Right lobe of liver (tissue), 6 donors: ENCODE data around the gene DAZAP1. TPM values are rescaled to one million over a fixed set of nuclear protein-coding genes. Genes with fewer than 3 reads are reported as not detected.

Experiments
- ATAC-seq, 4 donors: fragments of 200-7000 bp; cut with Tn5 transposase; one replicate each; pipeline ENCODE4 v1.9.1; 2020; ENCODE audit warnings: mild to moderate bottlenecking in 4 of 4, moderate library complexity in 4 of 4
- DNase-seq, 3 donors: peaks; one replicate each; pipeline ENCODE4 v3.0.0-alpha.2; 2020
- H3K27ac ChIP-seq, 3 donors: fragments of 200-600 bp; one replicate each; pipeline ENCODE4 v1.8.0; 2022
- H3K27me3 ChIP-seq, 2 donors: fragments of 200-600 bp; one replicate each; pipeline ENCODE4 v1.8.0; 2022
- H3K36me3 ChIP-seq, 4 donors: fragments of 200-600 bp; sonication (generic) in 1 of 4; one replicate each; pipeline versions ENCODE4 v1.5.1 to v1.8.0; 2017 to 2022; ENCODE audit warnings: control low read depth in 1 of 4
- H3K4me1 ChIP-seq, 4 donors: fragments of 200-600 bp; sonication (generic) in 1 of 4; one replicate each; pipeline versions ENCODE4 v1.5.1 to v1.8.0; 2017 to 2022; ENCODE audit warnings: control low read depth in 1 of 4
- H3K4me3 ChIP-seq, 3 donors: fragments of 200-600 bp; one replicate each; pipeline ENCODE4 v1.8.0; 2022
- H3K9me3 ChIP-seq, 4 donors: fragments of 200-600 bp; sonication (generic) in 1 of 4; one replicate each; pipeline versions ENCODE4 v1.5.1 to v1.8.0; 2017 to 2022; ENCODE audit warnings: control low read depth in 1 of 4
- POLR2A ChIP-seq: fragments of 450-650 bp; IDR thresholded peaks from one replicate; pipeline ENCODE4 v1.6.1; 2017; ENCODE audit warnings: antibody characterized with exemption, mild to moderate bottlenecking
- WGBS: methylation state at CpG from one replicate; pipeline ENCODE4 v1.1.6; 2018; ENCODE audit warnings: low coverage, low lambda C conversion rate; ENCODE audit not compliant: insufficient coverage; ENCODE audit errors: missing lambda C conversion rate; 5-methylcytosine and 5-hydroxymethylcytosine counted together
- intact Hi-C, 2 donors: fragments of 100-400 bp; cut with DNase I; formaldehyde crosslinking; loops; one replicate each; pipeline versions ENCODE4 v1.11.2 to v1.14.1; 2022
- total RNA-seq, 6 experiments: library from RNA; depleted of rRNA in 2 of 6; stranded (reverse); fragments of >200 nt in 2 of 6; fragmentation: NEBNext Ultra II Directional in 3 of 6; extraction: Animal tissue kit (Norgen Biotek cat#: 25700) in 3 of 6; gene quantifications; one replicate each; pipeline versions ENCODE4 v1.1.0 to v1.2.4, GENCODE V29; 2016 to 2023
- TF ChIP-seq, protein P1 (sequence below), 4 donors: fragments of 200-600 bp in 3 of 4; fragments of 450-650 bp in 1 of 4; IDR thresholded peaks; one replicate each; pipeline versions ENCODE4 v1.5.1 to v1.8.0; 2016 to 2022; ENCODE audit warnings: antibody characterized with exemption in 4 of 4, mild to moderate bottlenecking in 2 of 4
- donor health status: DM: no; HTN: yes; CAD: no.
- donor health status: DM: no; HTN: no; CAD: no.
- donor health status: DM: no; HTN: no; CAD: no.
- donor health status: DM: no; HTN: yes; CAD: no.
- donor health status: DM: no; HTN: yes; CAD: no.

Gene DAZAP1
- total RNA-seq, 6 experiments from 2014 or later = 22.3 to 50.9 (median 42.2) TPM

DNA sequence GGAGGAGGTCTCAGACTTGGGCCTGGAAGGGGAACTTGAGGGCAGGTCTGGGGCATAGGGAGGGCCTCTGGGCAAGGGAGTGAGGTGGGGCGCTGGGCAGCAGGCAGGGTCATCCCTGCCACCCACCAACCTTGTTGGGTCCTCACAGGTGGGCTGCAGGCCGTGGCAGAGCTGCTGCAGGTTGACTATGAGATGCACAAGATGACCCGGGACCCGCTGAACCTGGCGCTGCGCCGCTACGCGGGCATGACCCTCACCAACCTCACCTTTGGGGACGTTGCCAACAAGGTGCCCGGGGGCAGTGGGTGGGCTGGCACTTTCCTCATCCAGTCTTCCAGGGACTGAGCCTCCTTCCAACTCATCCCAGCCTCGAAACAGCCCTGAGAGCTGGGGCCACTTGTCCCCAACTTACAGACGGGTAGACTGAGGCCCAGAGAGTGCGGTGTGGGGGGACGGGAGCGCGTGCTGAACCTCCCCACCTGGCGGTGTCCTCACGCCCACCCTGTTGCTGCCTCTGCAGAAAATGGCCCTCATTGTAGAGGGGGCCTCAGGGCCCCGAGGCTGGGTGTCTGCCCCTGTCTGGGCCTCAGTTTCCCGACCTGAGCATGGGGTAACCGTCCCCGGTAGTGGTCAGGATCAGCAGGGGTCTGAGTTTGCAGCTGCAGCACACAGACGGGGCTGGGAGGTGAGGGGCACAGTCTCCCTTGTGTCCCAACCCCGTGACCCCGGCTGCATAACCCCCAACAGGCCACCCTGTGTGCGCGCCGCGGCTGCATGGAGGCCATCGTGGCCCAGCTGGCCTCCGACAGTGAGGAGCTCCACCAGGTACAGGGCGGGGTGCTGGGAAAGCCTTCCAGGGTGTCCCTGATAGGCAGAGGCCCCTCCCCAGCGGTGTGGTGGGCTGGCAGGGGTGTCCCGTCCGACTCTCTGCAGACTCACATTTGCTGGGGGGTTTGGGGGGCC lies 52.9 kb downstream of the DAZAP1 start:
- no peak for TF ChIP-seq POLR2A
- TF ChIP-seq, protein P1, sequence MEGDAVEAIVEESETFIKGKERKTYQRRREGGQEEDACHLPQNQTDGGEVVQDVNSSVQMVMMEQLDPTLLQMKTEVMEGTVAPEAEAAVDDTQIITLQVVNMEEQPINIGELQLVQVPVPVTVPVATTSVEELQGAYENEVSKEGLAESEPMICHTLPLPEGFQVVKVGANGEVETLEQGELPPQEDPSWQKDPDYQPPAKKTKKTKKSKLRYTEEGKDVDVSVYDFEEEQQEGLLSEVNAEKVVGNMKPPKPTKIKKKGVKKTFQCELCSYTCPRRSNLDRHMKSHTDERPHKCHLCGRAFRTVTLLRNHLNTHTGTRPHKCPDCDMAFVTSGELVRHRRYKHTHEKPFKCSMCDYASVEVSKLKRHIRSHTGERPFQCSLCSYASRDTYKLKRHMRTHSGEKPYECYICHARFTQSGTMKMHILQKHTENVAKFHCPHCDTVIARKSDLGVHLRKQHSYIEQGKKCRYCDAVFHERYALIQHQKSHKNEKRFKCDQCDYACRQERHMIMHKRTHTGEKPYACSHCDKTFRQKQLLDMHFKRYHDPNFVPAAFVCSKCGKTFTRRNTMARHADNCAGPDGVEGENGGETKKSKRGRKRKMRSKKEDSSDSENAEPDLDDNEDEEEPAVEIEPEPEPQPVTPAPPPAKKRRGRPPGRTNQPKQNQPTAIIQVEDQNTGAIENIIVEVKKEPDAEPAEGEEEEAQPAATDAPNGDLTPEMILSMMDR (IDR thresholded peaks at IDR 0.05) = no peak
- DNase-seq = peak in 1 of 3 donors; percentile 48
- intact Hi-C loops = no loop called here
- ATAC-seq = no peak
- Histone ChIP-seq H3K9me3 (no peaks in the 10 kb centered on the region), H3K36me3 (no peaks in the 10 kb centered on the region), H3K4me3 (no peak overlapping the region), H3K27ac (no peak overlapping the region), H3K4me1 (no peaks in the 10 kb centered on the region), H3K27me3 (peaks cover 0 to 12% of the 10 kb centered on the region in 2 donors)
- WGBS = no CpG with 5 or more reads among the region's 36 CpGs

DNA sequence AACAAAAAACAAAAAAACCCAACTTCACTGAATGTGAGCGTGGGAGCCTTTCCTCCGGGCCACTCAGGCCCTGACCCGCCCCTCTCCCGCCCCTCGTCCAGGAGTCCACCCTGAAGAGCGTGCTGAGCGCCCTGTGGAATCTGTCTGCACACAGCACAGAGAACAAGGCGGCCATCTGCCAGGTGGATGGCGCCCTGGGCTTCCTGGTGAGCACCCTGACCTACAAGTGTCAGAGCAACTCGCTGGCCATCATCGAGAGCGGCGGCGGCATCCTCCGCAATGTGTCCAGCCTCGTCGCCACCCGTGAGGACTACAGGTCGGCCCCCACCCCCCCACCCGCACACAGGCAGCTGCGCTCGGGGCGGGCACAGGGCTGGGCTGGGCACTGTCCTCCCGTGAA lies 54.5 kb downstream of the DAZAP1 start:
- no peak overlapping the region for H3K4me3 ChIP-seq
- peaks cover 0 to 5% of the 10 kb centered on the region in 2 donors for H3K27me3 ChIP-seq
- ATAC-seq = no peak
- 100% methylated on average over 1 of the region's 24 CpGs for WGBS
- H3K4me1 ChIP-seq = peaks cover 0 to 10% (median 0%) of the 10 kb centered on the region in 4 donors
- no peak for TF ChIP-seq POLR2A
- TF ChIP-seq, protein P1 (IDR thresholded peaks at IDR 0.05) = no peak
- peak in 1 of 3 donors; percentile 48 for DNase-seq
- H3K27ac ChIP-seq = no peak overlapping the region
- intact Hi-C loops = no loop called here
- no peaks in the 10 kb centered on the region for H3K36me3 ChIP-seq
- H3K9me3 ChIP-seq = no peaks in the 10 kb centered on the region

DNA sequence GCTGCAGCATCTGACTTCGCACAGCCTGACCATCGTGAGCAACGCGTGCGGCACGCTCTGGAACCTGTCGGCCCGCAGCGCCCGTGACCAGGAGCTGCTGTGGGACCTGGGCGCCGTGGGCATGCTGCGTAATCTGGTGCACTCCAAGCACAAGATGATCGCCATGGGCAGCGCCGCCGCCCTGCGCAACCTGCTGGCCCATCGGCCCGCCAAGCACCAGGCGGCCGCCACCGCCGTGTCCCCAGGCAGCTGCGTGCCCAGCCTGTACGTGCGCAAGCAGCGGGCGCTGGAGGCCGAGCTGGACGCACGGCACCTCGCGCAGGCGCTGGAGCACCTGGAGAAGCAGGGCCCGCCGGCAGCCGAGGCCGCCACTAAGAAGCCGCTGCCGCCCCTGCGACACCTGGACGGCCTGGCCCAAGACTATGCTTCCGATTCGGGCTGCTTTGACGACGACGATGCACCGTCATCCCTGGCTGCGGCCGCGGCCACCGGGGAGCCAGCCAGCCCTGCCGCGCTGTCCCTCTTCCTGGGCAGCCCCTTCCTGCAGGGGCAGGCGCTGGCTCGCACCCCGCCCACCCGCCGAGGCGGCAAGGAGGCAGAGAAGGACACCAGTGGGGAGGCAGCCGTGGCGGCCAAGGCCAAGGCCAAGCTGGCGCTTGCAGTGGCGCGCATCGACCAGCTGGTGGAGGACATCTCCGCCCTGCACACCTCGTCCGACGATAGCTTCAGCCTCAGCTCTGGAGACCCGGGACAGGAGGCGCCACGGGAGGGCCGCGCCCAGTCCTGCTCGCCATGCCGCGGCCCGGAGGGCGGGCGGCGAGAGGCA lies 58.0 kb downstream of the DAZAP1 start:
- H3K27me3 ChIP-seq = peaks cover 0 to 27% of the 10 kb centered on the region in 2 donors
- no peaks in the 10 kb centered on the region for H3K9me3 ChIP-seq
- intact Hi-C loops = no loop called here
- no peak for TF ChIP-seq POLR2A
- TF ChIP-seq, protein P1 (IDR thresholded peaks at IDR 0.05) = peak; percentile 35 to 67 (median 48)
- H3K36me3 ChIP-seq = no peaks in the 10 kb centered on the region
- DNase-seq = peak in 2 of 3 donors; percentile 67
- no peak overlapping the region for H3K27ac ChIP-seq
- H3K4me3 ChIP-seq = no peak overlapping the region
- ATAC-seq = peak; percentile 58 to 77 (median 67)
- 58% methylated on average over 16 of the region's 83 CpGs for WGBS
- H3K4me1 ChIP-seq = peaks cover 0 to 38% (median 5%) of the 10 kb centered on the region in 4 donors

DNA sequence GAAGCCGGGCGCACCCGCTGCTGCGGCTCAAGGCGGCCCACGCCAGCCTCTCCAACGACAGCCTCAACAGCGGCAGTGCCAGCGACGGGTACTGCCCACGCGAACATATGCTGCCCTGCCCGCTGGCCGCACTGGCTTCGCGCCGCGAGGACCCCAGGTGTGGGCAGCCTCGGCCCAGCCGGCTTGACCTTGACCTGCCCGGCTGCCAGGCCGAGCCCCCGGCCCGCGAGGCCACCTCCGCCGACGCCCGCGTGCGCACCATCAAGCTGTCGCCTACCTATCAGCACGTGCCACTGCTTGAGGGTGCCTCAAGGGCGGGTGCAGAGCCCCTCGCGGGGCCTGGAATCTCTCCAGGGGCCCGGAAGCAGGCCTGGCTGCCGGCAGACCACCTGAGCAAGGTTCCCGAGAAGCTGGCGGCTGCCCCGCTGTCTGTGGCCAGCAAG lies 58.7 kb downstream of the DAZAP1 start:
- peaks cover 0 to 44% (median 8%) of the 10 kb centered on the region in 4 donors for H3K4me1 ChIP-seq
- intact Hi-C loops = no loop called here
- no peak overlapping the region for H3K27ac ChIP-seq
- no peak for ATAC-seq
- H3K4me3 ChIP-seq = no peak overlapping the region
- no peaks in the 10 kb centered on the region for H3K36me3 ChIP-seq
- TF ChIP-seq POLR2A = no peak
- TF ChIP-seq, protein P1 (IDR thresholded peaks at IDR 0.05) = no peak
- DNase-seq = peak in 1 of 3 donors; percentile 56
- peaks cover 0 to 33% of the 10 kb centered on the region in 2 donors for H3K27me3 ChIP-seq
- WGBS = 73% methylated on average over 3 of the region's 41 CpGs
- H3K9me3 ChIP-seq = no peaks in the 10 kb centered on the region
